HEK293 (cell line): Measurements from ENCODE around the gene IGF1R.

Experiments
- CTCF ChIA-PET: fragments of 350-600 bp; formaldehyde crosslinking; extraction: SDS; loops from one replicate; lab custom pipeline; 2021; ENCODE audit warnings: antibody characterized with exemption; lab: Yijun Ruan, JAX
- POLR2A ChIA-PET: fragments of 300-600 bp; formaldehyde crosslinking; extraction: SDS; loops from one replicate; lab custom pipeline; 2020; ENCODE audit warnings: antibody characterized with exemption, inconsistent platforms; lab: Yijun Ruan, JAX
- H3K27ac ChIP-seq: fragments of 200-500 bp; sonication (Bioruptor generic); 2 replicates; pipeline ENCODE4 v1.5.1; 2014; ENCODE audit warnings: low read depth, low read length, control low read depth, inconsistent platforms; ENCODE audit errors: extremely low read depth
- H3K36me3 ChIP-seq, 2 experiments: fragments of 200-500 bp in 1 of 2; sonication (Bioruptor generic) in 1 of 2; 1 replicate in 1 of 2; 2 replicates in 1 of 2; pipeline ENCODE4 v1.5.1; 2014 to 2017; ENCODE audit warnings: inconsistent platforms in 2 of 2, low read length in 2 of 2; ENCODE audit not compliant: control insufficient read depth in 2 of 2, insufficient read depth in 1 of 2
- H3K4me1 ChIP-seq: fragments of 200-500 bp; sonication (Bioruptor generic); 2 replicates; pipeline ENCODE4 v1.5.1; 2014; ENCODE audit warnings: mild to moderate bottlenecking, low read length, inconsistent platforms; ENCODE audit not compliant: control insufficient read depth, insufficient read depth
- H3K4me3 ChIP-seq: 2 replicates; pipeline ENCODE4 v1.5.1; 2011; ENCODE audit warnings: low read depth, mild to moderate bottlenecking, control low read depth, low read length, moderate library complexity
- H3K9me3 ChIP-seq: fragments of 200-500 bp; sonication (Bioruptor generic); 2 replicates; pipeline ENCODE4 v1.5.1; 2014; ENCODE audit warnings: low read depth, low read length, inconsistent platforms; ENCODE audit not compliant: control insufficient read depth, insufficient read depth
- GLIS1 ChIP-seq: fragments of 450-650 bp; formaldehyde crosslinking; IDR thresholded peaks from 2 replicates; pipeline ENCODE4 v1.5.1; 2016; ENCODE audit warnings: missing biosample characterization, missing genetic modification characterization
- HOXD13 ChIP-seq: sonication (generic); formaldehyde crosslinking; IDR thresholded peaks from 2 replicates; pipeline ENCODE4 v1.8.0; 2022; ENCODE audit warnings: missing genetic modification reagents, borderline replicate concordance
- OVOL3 ChIP-seq: fragments of 450-650 bp; formaldehyde crosslinking; IDR thresholded peaks from 2 replicates; pipeline ENCODE4 v1.5.1; 2016; ENCODE audit warnings: missing biosample characterization, missing genetic modification characterization
- SCRT2 ChIP-seq: fragments of 450-650 bp; formaldehyde crosslinking; IDR thresholded peaks from 2 replicates; pipeline ENCODE4 v1.5.1; 2016; ENCODE audit warnings: missing biosample characterization, missing genetic modification characterization
- YY2 ChIP-seq: fragments of 450-650 bp; formaldehyde crosslinking; IDR thresholded peaks from 2 replicates; pipeline ENCODE4 v1.5.1; 2016; ENCODE audit warnings: missing biosample characterization, missing genetic modification characterization
- ZBTB11 ChIP-seq: fragments of 450-650 bp; formaldehyde crosslinking; conservative IDR thresholded peaks from 2 replicates; pipeline ENCODE4 v1.5.1; 2016; ENCODE audit warnings: low read depth, missing biosample characterization, missing genetic modification characterization
- ZBTB26 ChIP-seq: fragments of 450-650 bp; formaldehyde crosslinking; optimal IDR thresholded peaks from 2 replicates; pipeline ENCODE3; 2016; ENCODE audit warnings: missing biosample characterization, mild to moderate bottlenecking, missing genetic modification characterization
- ZBTB7A ChIP-seq: fragments of 450-650 bp; formaldehyde crosslinking; IDR thresholded peaks from 2 replicates; pipeline ENCODE4 v1.5.1; 2016; ENCODE audit warnings: low read depth, missing biosample characterization, missing genetic modification characterization
- ZFHX2 ChIP-seq: fragments of 450-650 bp; formaldehyde crosslinking; conservative IDR thresholded peaks from 2 replicates; pipeline ENCODE4 v1.5.1; 2016; ENCODE audit warnings: missing biosample characterization, missing genetic modification characterization
- ZNF10 ChIP-seq: fragments of 450-650 bp; formaldehyde crosslinking; IDR thresholded peaks from 2 replicates; pipeline ENCODE4 v1.5.1; 2017; ENCODE audit warnings: missing biosample characterization, missing genetic modification characterization
- ZNF16 ChIP-seq: fragments of 450-650 bp; formaldehyde crosslinking; IDR thresholded peaks from 2 replicates; pipeline ENCODE4 v1.5.1; 2016; ENCODE audit warnings: low read depth, missing biosample characterization, missing genetic modification characterization
- ZNF2 ChIP-seq: fragments of 450-650 bp; formaldehyde crosslinking; IDR thresholded peaks from 2 replicates; pipeline ENCODE4 v1.5.1; 2016; ENCODE audit warnings: missing biosample characterization, missing genetic modification characterization
- ZNF248 ChIP-seq: fragments of 450-650 bp; formaldehyde crosslinking; IDR thresholded peaks from 2 replicates; pipeline ENCODE4 v1.5.1; 2017; ENCODE audit warnings: missing biosample characterization, missing genetic modification characterization
- ZNF266 ChIP-seq: fragments of 450-650 bp; formaldehyde crosslinking; IDR thresholded peaks from 2 replicates; pipeline ENCODE4 v1.5.1; 2016; ENCODE audit warnings: missing biosample characterization, missing genetic modification characterization, low read depth
- ZNF416 ChIP-seq: fragments of 450-650 bp; formaldehyde crosslinking; IDR thresholded peaks from 2 replicates; pipeline ENCODE4 v1.5.1; 2016; ENCODE audit warnings: missing biosample characterization, missing genetic modification characterization
- ZNF521 ChIP-seq: fragments of 450-650 bp; formaldehyde crosslinking; IDR thresholded peaks from 2 replicates; pipeline ENCODE4 v1.5.1; 2017; ENCODE audit warnings: missing biosample characterization, mild to moderate bottlenecking, missing genetic modification characterization
- ZNF561 ChIP-seq: fragments of 450-650 bp; IDR thresholded peaks from 2 replicates; pipeline ENCODE4 v1.5.1; 2018; ENCODE audit warnings: missing biosample characterization, missing genetic modification characterization, borderline replicate concordance
- ZNF600 ChIP-seq: fragments of 450-650 bp; formaldehyde crosslinking; IDR thresholded peaks from 2 replicates; pipeline ENCODE4 v1.5.1; 2016; ENCODE audit warnings: missing biosample characterization, missing genetic modification characterization
- ZNF610 ChIP-seq: fragments of 450-650 bp; formaldehyde crosslinking; IDR thresholded peaks from 2 replicates; pipeline ENCODE4 v1.5.1; 2016; ENCODE audit warnings: missing biosample characterization, missing genetic modification characterization, borderline replicate concordance
- ZNF830 ChIP-seq: fragments of 450-650 bp; IDR thresholded peaks from 2 replicates; pipeline ENCODE4 v1.5.0; 2018; ENCODE audit warnings: missing biosample characterization, missing genetic modification characterization, low read depth, mild to moderate bottlenecking, moderate library complexity
- ZSCAN18 ChIP-seq: fragments of 450-650 bp; formaldehyde crosslinking; IDR thresholded peaks from 2 replicates; pipeline ENCODE4 v1.5.1; 2016; ENCODE audit warnings: missing biosample characterization, missing genetic modification characterization

Gene IGF1R

GRCh38 chr15:98952381-98952803 lies 304.1 kb downstream of the IGF1R start:
- CTCF ChIA-PET = no interaction called here
- POLR2A ChIA-PET = no interaction called here
- Histone ChIP-seq H3K4me1 (no peaks in the 10 kb centered on the region), H3K4me3 (no peak overlapping the region), H3K36me3 (peaks cover 7 to 89% of the 10 kb centered on the region in 2 experiments; a peak in 2 of 3 replicates), H3K27ac (no peak overlapping the region), H3K9me3 (no peaks in the 10 kb centered on the region)
- TF ChIP-seq ZNF16 (no peak), ZNF10 (no peak)

GRCh38 chr15:98953000-98953787 lies 304.9 kb downstream of the IGF1R start:
- H3K27ac ChIP-seq = no peak overlapping the region
- peaks cover 7 to 90% of the 10 kb centered on the region in 2 experiments; a peak in 2 of 3 replicates for H3K36me3 ChIP-seq
- no peak overlapping the region for H3K4me3 ChIP-seq
- ChIA-PET POLR2A (no interaction called here), CTCF (interaction anchor here (0.7 kb wide), 1 partner anchor 69 kb away, joined by 4 read pairs; no protein-coding TSS in a partner anchor)
- no peaks in the 10 kb centered on the region for H3K9me3 ChIP-seq
- TF ChIP-seq ZNF2 (tag by site-specific recombination) = no peak
- TF ChIP-seq OVOL3 (tag by site-specific recombination) = no peak
- no peak for TF ChIP-seq ZBTB26 (tag by site-specific recombination)
- TF ChIP-seq ZNF248 (tag by site-specific recombination) = no peak
- TF ChIP-seq ZFHX2 (tag by site-specific recombination) = no peak
- no peak for TF ChIP-seq SCRT2 (tag by site-specific recombination)
- no peak for TF ChIP-seq ZNF416
- no peak for TF ChIP-seq ZBTB7A
- H3K4me1 ChIP-seq = no peaks in the 10 kb centered on the region

- ChIA-PET POLR2A (no interaction called here), CTCF (interaction anchor here (0.7 kb wide), 1 partner anchor 68 kb away, joined by 4 read pairs; no protein-coding TSS in a partner anchor)
- TF ChIP-seq ZNF610 (tag by site-specific recombination) = no peak
- no peaks in the 10 kb centered on the region for H3K4me1 ChIP-seq
- no peak overlapping the region for H3K27ac ChIP-seq
- H3K36me3 ChIP-seq = peaks cover 13 to 89% of the 10 kb centered on the region in 2 experiments
- H3K9me3 ChIP-seq = no peaks in the 10 kb centered on the region
- no peak overlapping the region for H3K4me3 ChIP-seq
Observed at GRCh38 chr15:98953968-98954367, 305.6 kb downstream of the IGF1R start.

- ChIA-PET POLR2A (no interaction called here), CTCF (no interaction called here)
- H3K4me1 ChIP-seq = no peaks in the 10 kb centered on the region
- no peaks in the 10 kb centered on the region for H3K9me3 ChIP-seq
- peaks cover 9 to 89% of the 10 kb centered on the region in 2 experiments for H3K36me3 ChIP-seq
- H3K4me3 ChIP-seq = no peak overlapping the region
- no peak overlapping the region for H3K27ac ChIP-seq
- TF ChIP-seq ZBTB11 (tag by site-specific recombination) = no peak
- no peak for TF ChIP-seq ZNF561
- no peak for TF ChIP-seq ZNF830
- TF ChIP-seq ZNF2 (tag by site-specific recombination) = no peak
- TF ChIP-seq ZNF266 (tag by site-specific recombination) = no peak
- TF ChIP-seq ZSCAN18 (tag by site-specific recombination) = no peak
- peak; percentile 26; the same call in 1 of the 2 replicates for TF ChIP-seq ZNF600 (tag by site-specific recombination)
- no peak for TF ChIP-seq HOXD13 (CRISPR knock-in tag)
- TF ChIP-seq ZNF521 (tag by site-specific recombination) = no peak
- TF ChIP-seq GLIS1 = peak; percentile 54
- no peak for TF ChIP-seq YY2 (tag by site-specific recombination)
Observed at GRCh38 chr15:98954411-98954810, 306.1 kb downstream of the IGF1R start.
